Stomach (tissue), 9 donors: ENCODE results near the gene LY6G5C. TPM values are rescaled to one million over a fixed set of nuclear protein-coding genes. Genes with fewer than 3 reads are reported as not detected.

Source experiments
- DNase-seq, 2 donors: peaks; one replicate each; pipeline versions ENCODE4 v3.0.0 to v3.0.0-alpha.2; 2013 to 2019
- H3K27ac ChIP-seq, 5 donors: fragments of 200-600 bp in 4 of 5; sonication (generic) in 4 of 5; one replicate each; pipeline ENCODE4 v1.5.1; 2013 to 2019; ENCODE audit warnings: mild to moderate bottlenecking in 1 of 5, moderate library complexity in 1 of 5
- H3K27me3 ChIP-seq, 3 donors: fragments of 200-600 bp; sonication (generic); one replicate each; pipeline ENCODE4 v1.5.1; 2017 to 2019; ENCODE audit warnings: mixed run types in 1 of 3
- H3K36me3 ChIP-seq, 4 donors: fragments of 200-600 bp; sonication (generic); 1 replicate in 3 of 4; 2 replicates in 1 of 4; pipeline ENCODE4 v1.5.1; 2016 to 2019
- H3K4me1 ChIP-seq, 4 donors: fragments of 200-600 bp; sonication (generic); one replicate each; pipeline ENCODE4 v1.5.1; 2016 to 2019
- H3K4me3 ChIP-seq, 4 donors: fragments of 200-600 bp; sonication (generic) in 3 of 4; one replicate each; pipeline ENCODE4 v1.5.1; 2016 to 2019; ENCODE audit warnings: mild to moderate bottlenecking in 1 of 4
- H3K9me3 ChIP-seq, 4 donors: fragments of 200-600 bp; sonication (generic); one replicate each; pipeline ENCODE4 v1.5.1; 2016 to 2019
- EP300 ChIP-seq: sonication (generic); formaldehyde crosslinking; IDR thresholded peaks from one replicate; pipeline ENCODE4 v1.6.1; 2017; ENCODE audit warnings: antibody characterized with exemption
- POLR2A ChIP-seq, 4 donors: fragments of 450-650 bp; IDR thresholded peaks; one replicate each; pipeline ENCODE4 v1.6.1; 2016; ENCODE audit warnings: antibody characterized with exemption in 4 of 4, control low read depth in 2 of 4, mild to moderate bottlenecking in 1 of 4, moderate library complexity in 1 of 4
- POLR2AphosphoS5 ChIP-seq, 3 donors: sonication (generic); formaldehyde crosslinking; IDR thresholded peaks; one replicate each; pipeline ENCODE4 v1.6.1; 2016; ENCODE audit warnings: antibody characterized with exemption in 3 of 3
- WGBS, 5 donors: extraction: QIAGEN DNeasy Blood & Tissue Kit in 3 of 5; methylation state at CpG; one replicate each; pipeline versions ENCODE4 v1.1.5 to v1.1.7; 2013 to 2018; 5-methylcytosine and 5-hydroxymethylcytosine counted together
- intact Hi-C: fragments of 100-400 bp; cut with DNase I; formaldehyde crosslinking; loops from one replicate; pipeline ENCODE4 v1.15.1; 2023; ENCODE audit warnings: low total_unique reads
- polyA plus RNA-seq, 3 donors: library from polyadenylated mRNA; stranded (reverse); fragments of 200-250 nt; gene quantifications; one replicate each; pipeline ENCODE4 v1.2.3, GENCODE V29; 2013
- total RNA-seq, 5 donors: library from RNA; depleted of rRNA; stranded (reverse); fragments of >200 nt; gene quantifications; one replicate each; pipeline versions ENCODE4 v1.1.0 to v1.2.3, GENCODE V29; 2014 to 2016
- TF ChIP-seq, protein P1 (sequence below), 7 experiments: fragments of 450-650 bp in 4 of 7; fragments of 200-600 bp in 3 of 7; sonication (generic) in 3 of 7; IDR thresholded peaks; one replicate each; pipeline ENCODE4 v1.5.1; 2016 to 2019; ENCODE audit warnings: antibody characterized with exemption in 7 of 7, control low read depth in 2 of 7, mild to moderate bottlenecking in 1 of 7
- donor health status: healthy with polysubstance abuse.
- donor health status: Bipolar disorder and iron deficiency.
- donor health status: healthy.

The LY6G5C gene
- total and polyA plus RNA-seq, 8 donors = 1.8 to 4.9 (median 2.7) TPM; not detected in 5

DNA sequence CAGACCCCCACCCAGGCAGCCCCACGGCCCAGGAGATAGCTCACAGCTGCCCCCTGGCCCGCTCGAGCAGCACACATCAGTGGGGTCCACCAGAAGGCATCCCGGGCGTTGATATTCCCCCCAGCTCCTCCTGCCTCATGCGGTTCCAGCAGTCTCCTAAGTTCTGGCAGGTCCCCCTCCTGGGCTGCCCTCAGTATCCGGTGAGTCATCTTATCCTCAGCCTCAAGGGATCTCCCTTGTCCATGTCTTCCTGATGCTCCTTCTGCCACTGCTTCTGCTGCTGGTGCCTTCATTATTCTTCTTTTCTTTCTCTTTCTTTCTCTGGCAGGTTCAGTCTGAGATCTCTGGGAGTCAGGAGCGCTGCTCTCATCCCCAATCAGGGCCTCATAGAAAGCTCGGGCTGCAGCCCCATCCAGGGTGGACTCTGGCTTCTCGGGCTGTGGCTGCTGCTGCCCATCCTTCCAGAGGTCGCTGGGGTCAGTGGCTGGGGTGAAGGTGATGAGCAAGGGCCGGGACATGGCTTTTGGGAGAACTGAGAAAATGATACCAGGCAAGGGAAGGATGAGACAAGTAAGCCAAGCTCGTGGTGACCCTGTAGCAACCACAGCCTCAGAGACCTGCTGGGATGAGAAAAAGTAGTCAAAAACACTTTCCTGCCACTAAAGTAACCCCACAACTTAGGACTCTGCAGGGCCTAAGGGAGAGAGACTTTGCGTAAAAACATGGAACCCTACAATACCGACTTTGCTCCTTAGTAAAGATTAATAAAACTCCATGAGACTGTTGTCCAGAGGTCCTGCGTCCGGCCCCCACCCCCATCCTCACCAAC, 16.7 kb downstream of the LY6G5C start:
- TF ChIP-seq POLR2AphosphoS5 (IDR thresholded peaks at IDR 0.05) (no peak), EP300 (no peak), POLR2A (IDR thresholded peaks at IDR 0.05) (no peak)
- TF ChIP-seq, protein P1, sequence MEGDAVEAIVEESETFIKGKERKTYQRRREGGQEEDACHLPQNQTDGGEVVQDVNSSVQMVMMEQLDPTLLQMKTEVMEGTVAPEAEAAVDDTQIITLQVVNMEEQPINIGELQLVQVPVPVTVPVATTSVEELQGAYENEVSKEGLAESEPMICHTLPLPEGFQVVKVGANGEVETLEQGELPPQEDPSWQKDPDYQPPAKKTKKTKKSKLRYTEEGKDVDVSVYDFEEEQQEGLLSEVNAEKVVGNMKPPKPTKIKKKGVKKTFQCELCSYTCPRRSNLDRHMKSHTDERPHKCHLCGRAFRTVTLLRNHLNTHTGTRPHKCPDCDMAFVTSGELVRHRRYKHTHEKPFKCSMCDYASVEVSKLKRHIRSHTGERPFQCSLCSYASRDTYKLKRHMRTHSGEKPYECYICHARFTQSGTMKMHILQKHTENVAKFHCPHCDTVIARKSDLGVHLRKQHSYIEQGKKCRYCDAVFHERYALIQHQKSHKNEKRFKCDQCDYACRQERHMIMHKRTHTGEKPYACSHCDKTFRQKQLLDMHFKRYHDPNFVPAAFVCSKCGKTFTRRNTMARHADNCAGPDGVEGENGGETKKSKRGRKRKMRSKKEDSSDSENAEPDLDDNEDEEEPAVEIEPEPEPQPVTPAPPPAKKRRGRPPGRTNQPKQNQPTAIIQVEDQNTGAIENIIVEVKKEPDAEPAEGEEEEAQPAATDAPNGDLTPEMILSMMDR (IDR thresholded peaks at IDR 0.05) = no peak
- Histone ChIP-seq H3K4me3 (peak overlapping the region; percentile 72 to 98 (median 90)), H3K27me3 (no peaks in the 10 kb centered on the region), H3K36me3 (peaks cover 30 to 46% (median 43%) of the 10 kb centered on the region in 4 donors), H3K4me1 (peaks cover 39 to 78% (median 69%) of the 10 kb centered on the region in 4 donors), H3K27ac (peak overlapping the region; percentile 94 to 98 (median 97)), H3K9me3 (no peaks in the 10 kb centered on the region)
- DNase-seq = peak in 1 of 2 donors; percentile 52
- 17 to 23% (median 20%) methylated on average over 17 of the region's 17 CpGs for WGBS, 5 donors
- intact Hi-C loops = no loop called here

DNA sequence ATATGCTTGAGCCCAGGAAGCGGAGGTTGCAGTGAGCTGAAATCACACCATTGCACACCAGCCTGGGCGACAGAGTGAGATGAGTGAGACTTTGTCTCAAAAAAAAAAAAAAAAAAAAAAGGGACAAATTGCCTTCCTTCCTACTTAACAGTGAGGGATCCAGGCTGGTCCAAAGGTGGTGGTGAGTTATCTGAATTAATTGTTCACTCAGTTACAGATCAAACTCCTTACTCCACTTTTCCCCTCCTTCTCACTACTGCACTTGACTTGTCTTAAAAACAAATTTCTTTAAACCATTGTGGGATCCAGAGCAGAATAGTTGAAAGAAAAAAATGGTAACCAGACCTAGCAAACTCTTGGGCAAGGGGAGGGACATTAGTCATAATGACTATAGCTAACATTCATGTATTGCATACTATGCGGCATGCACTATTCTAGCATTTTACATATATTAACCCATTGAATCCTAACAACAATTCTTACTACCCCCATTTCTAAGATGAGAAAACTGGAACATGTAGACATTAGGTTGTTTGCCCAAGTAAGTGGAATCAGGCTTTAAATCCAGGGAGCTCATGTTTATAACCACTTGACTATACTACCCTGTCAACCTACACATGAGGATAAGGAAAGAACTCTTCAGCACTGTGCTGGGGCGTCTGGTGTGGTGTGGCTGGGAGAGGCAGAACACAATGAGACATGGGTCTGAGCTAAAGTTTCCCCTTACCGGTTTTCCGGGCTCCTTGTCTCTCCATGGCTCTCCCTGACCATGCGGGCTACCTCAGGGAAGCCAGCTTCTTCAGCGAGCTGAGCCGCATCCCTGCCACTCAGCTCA, 17.5 kb downstream of the LY6G5C start:
- no peaks in the 10 kb centered on the region for H3K9me3 ChIP-seq
- H3K4me1 ChIP-seq = peaks cover 47 to 79% (median 77%) of the 10 kb centered on the region in 4 donors
- H3K36me3 ChIP-seq = peaks cover 22 to 38% (median 35%) of the 10 kb centered on the region in 4 donors
- no peaks in the 10 kb centered on the region for H3K27me3 ChIP-seq
- intact Hi-C loops = no loop called here
- DNase-seq = no peak
- WGBS, 5 donors = 46 to 63% (median 57%) methylated on average over 9 of the region's 9 CpGs
- H3K27ac ChIP-seq = peak overlapping the region; percentile 11 to 98 (median 96)
- H3K4me3 ChIP-seq = peak overlapping the region; percentile 72 to 98 (median 90)
- no peak for TF ChIP-seq EP300

DNA sequence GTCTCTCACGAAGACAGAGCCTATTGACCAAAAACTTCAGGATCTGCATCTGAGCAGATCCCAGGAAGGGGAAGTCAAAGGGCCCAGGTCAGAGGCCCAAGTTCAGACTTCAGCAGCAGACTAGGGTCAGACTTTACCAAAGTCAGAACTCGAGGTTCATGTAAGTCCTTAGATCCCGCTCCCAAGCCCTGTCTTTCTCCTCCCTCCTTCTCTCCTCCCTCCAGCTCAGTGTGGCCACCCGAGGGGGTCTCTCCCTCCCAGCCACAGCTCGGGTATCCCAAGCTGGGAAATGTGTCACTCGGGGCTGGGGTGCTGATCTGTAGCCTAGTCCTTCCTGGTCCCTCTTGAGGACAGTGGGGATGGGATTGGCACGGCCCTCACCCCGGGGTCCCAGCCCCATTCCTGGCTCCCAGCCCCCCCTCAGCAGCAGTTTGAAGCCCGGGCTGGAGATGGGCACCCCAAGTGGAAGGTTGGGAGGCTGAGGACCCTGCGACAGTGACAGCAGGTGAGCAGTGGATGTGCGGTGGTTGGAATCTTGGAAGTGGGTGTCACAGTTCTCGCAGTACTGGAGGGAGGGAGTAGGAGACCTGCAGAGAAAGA, 18.6 kb downstream of the LY6G5C start:
- TF ChIP-seq, protein P1 (IDR thresholded peaks at IDR 0.05) = no peak
- no peak for TF ChIP-seq POLR2A (IDR thresholded peaks at IDR 0.05)
- TF ChIP-seq EP300 = no peak
- TF ChIP-seq POLR2AphosphoS5 (IDR thresholded peaks at IDR 0.05) = no peak
- Histone ChIP-seq H3K9me3 (no peaks in the 10 kb centered on the region), H3K27me3 (no peaks in the 10 kb centered on the region), H3K36me3 (peaks cover 18 to 38% (median 30%) of the 10 kb centered on the region in 4 donors), H3K4me1 (peaks cover 49 to 81% (median 77%) of the 10 kb centered on the region in 4 donors), H3K27ac (peak overlapping the region in 3 of 5 donors; percentile 26 to 91 (median 87)), H3K4me3 (no peak overlapping the region)
- WGBS, 5 donors = 86 to 93% (median 91%) methylated on average over 12 of the region's 12 CpGs
- intact Hi-C loops = no loop called here
- DNase-seq = no peak

DNA sequence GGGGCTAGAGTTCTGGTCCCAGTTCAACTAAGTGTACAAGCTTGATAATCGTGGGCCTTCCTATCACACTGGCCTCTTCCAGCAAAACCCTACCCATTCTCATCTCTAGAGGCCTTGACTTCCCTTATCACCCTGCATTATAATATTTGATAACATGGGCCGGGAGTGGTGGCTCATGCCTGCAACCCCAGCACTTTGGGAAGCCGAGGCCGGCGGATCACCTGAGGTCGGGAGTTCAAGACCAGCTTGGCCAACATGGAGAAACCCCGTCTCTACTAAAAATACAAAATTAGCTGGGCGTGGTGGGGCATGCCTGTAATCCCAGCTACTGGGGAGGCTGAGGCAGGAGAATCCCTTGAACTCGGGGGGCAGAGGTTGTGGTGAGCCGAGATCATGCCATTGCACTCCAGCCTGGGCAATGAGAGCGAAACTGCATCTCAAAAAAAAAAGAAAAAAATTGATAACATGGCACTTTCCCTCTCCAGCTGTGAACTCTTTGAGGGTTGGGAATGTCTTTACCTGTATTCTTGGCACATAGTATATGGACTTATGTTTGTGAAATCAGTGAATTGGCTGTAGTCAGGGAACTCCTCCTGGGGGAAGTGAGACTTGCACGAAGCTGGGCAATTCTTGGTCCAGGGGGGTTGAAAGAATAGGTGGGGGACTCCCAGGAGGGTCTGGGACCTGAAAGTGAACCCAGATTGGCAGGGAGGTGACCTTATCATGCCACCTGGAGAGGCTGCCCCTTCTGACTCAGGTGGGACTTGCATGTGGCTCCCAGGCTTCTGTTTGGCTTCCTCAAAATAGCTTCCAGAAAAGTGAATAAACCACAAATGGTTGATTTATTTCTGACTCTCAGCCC, 19.4 kb downstream of the LY6G5C start:
- intact Hi-C loops = no loop called here
- WGBS, 5 donors = 54 to 75% (median 64%) methylated on average over 12 of the region's 12 CpGs
- Histone ChIP-seq H3K27ac (peak overlapping the region; percentile 78 to 93 (median 91)), H3K9me3 (no peaks in the 10 kb centered on the region), H3K4me3 (peak overlapping the region; percentile 69 to 87 (median 80)), H3K27me3 (no peaks in the 10 kb centered on the region), H3K36me3 (peaks cover 14 to 41% (median 32%) of the 10 kb centered on the region in 4 donors), H3K4me1 (peaks cover 42 to 77% (median 74%) of the 10 kb centered on the region in 4 donors)
- TF ChIP-seq EP300 (no peak), POLR2AphosphoS5 (IDR thresholded peaks at IDR 0.05) (no peak)
- TF ChIP-seq, protein P1 (IDR thresholded peaks at IDR 0.05) = no peak
- DNase-seq = no peak
